PFSK-1 (cell line): ENCODE results near the gene MMP15. TPM values are rescaled to one million over a fixed set of nuclear protein-coding genes. Genes with fewer than 3 reads are reported as not detected.

Source experiments
- FOXP2 ChIP-seq: optimal IDR thresholded peaks from 2 replicates; pipeline ENCODE3; 2011; ENCODE audit warnings: borderline replicate concordance, control low read depth, inconsistent platforms; ENCODE audit not compliant: insufficient read depth; ENCODE audit errors: extremely low read length, extremely low read depth
- POLR2AphosphoS5 ChIP-seq: IDR thresholded peaks from 2 replicates; pipeline ENCODE4 v1.6.1; 2012; ENCODE audit warnings: low read depth, mild to moderate bottlenecking, control low read depth, low read length, moderate library complexity
- REST ChIP-seq, 2 experiments: IDR thresholded peaks; 2 replicates each; pipeline versions ENCODE4 v1.6.1 to v1.8.0; 2011 to 2012; ENCODE audit warnings: low read depth in 2 of 2, low read length in 2 of 2, control low read depth in 1 of 2, inconsistent platforms in 1 of 2, mild to moderate bottlenecking in 1 of 2, moderate library complexity in 1 of 2; ENCODE audit not compliant: insufficient read depth in 1 of 2
- SIN3A ChIP-seq: IDR thresholded peaks from 2 replicates; pipeline ENCODE4 v1.6.1; 2012; ENCODE audit warnings: mild to moderate bottlenecking, low read length, moderate library complexity, borderline replicate concordance; ENCODE audit not compliant: insufficient read depth
- TAF1 ChIP-seq: IDR thresholded peaks from 2 replicates; pipeline ENCODE4 v1.6.1; 2012; ENCODE audit warnings: low read length, control low read depth, borderline replicate concordance; ENCODE audit not compliant: insufficient read depth
- polyA plus RNA-seq: library from polyadenylated mRNA; unstranded; fragments of >200 nt; gene quantifications from one replicate; pipeline ENCODE4 v1.2.1, GENCODE V29; 2012; ENCODE audit warnings: low read depth, missing spikeins; ENCODE audit not compliant: insufficient read length

Gene MMP15
- polyA plus RNA-seq = 2.1 TPM

- TF ChIP-seq REST (IDR thresholded peaks at IDR 0.05; ENCODE audit: insufficient read depth in 1 of 2, low read depth in 2 of 2, low read length in 2 of 2) = no peak
- TF ChIP-seq TAF1 = no peak
- 0 out of 2 replicates have a peak, but pooled peaks have one; percentile 40 for TF ChIP-seq SIN3A
Measured at GRCh38 chr16:58025351-58026138, at the start of gene MMP15. Gene MMP15, plus strand, starts transcription at chr16:58025754. Its CDS starts 597 bp downstream, at chr16:58026351.

DNA sequence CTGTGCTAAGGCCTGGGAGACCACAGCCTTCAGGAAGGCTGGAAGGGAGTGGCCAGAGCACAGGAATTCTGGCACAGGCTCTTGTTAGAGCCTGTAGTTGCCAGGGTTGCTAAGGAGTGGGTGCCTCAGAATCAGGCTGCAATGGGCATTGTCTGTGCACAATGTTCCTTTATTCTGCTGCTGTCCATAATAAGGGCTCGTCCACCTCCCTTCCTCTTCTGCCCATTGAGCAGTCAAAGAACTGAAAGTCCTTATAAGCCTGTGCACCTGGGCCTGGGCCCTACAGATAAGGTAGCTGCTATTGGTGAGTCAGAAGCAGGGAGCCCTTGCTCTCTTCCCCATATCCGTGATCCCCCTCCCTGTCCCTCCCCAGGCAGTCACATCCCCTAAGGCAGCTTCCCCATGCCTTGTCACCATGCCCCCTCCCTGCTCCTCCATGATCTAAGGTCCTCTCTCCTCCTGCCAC is 49.2 kb upstream of the MMP15 start:
- no peak for TF ChIP-seq SIN3A
- TF ChIP-seq TAF1 = no peak
- no peak for TF ChIP-seq FOXP2
- TF ChIP-seq REST (IDR thresholded peaks at IDR 0.05; ENCODE audit: insufficient read depth in 1 of 2, low read depth in 2 of 2, low read length in 2 of 2) = no peak
- TF ChIP-seq POLR2AphosphoS5 = no peak

- TF ChIP-seq REST (IDR thresholded peaks at IDR 0.05; ENCODE audit: insufficient read depth in 1 of 2, low read depth in 2 of 2, low read length in 2 of 2) (no peak), TAF1 (no peak), SIN3A (no peak), FOXP2 (no peak), POLR2AphosphoS5 (no peak)
Measured at GRCh38 chr16:57977418-57978069, 48.0 kb upstream of the MMP15 start.

GRCh38 chr16:57979006-57979585 is 46.5 kb upstream of the MMP15 start:
- TF ChIP-seq REST (IDR thresholded peaks at IDR 0.05; ENCODE audit: insufficient read depth in 1 of 2, low read depth in 2 of 2, low read length in 2 of 2) (no peak), TAF1 (no peak), SIN3A (no peak), FOXP2 (no peak), POLR2AphosphoS5 (no peak)
